Epidermal melanocyte (primary cell): ENCODE data around the gene ZBTB18.
A peak's percentile ranks its signal among the peaks of the same experiment; 100 is the strongest.
"Not testable (repeated sequence)": the region's sequence is repeated elsewhere in the genome, so short reads cannot be mapped to it uniquely, and the experiment has no call there.

Experiments
- DNase-seq: peaks from one replicate; pipeline ENCODE4 v3.0.0; 2011; ENCODE audit warnings: low spot score; ENCODE audit not compliant: insufficient read length

Gene ZBTB18

DNA sequence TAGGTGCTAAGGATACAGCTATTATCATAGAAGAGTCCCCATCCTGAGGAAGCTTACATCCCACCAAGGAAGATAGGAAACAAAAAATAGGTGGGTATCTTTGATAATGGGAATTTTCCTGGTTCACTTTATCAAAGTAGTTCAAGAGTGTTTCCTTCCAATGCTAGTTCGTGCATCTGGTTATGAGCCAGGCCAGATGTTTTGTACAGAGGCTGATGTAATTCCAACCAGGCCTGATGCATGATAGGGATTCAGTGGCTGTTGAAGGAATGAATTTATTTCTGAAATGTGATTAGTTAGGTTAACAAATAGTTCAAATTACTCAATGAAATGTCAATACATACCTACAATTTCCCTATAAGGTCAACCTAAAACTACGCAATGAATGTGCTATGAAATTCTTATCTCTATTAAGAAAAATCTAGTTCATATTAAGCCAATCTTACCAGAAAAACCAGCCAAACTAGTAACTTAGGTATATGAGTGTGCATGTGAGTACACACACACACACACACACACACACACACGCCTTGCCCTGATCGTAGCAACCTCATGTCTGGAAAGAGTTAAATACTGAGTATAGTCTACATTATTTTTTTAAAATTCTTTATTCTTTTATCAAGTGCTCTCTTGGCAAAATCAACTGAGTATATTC is 9.5 kb upstream of the ZBTB18 start:
- DNase-seq: no peak

DNA sequence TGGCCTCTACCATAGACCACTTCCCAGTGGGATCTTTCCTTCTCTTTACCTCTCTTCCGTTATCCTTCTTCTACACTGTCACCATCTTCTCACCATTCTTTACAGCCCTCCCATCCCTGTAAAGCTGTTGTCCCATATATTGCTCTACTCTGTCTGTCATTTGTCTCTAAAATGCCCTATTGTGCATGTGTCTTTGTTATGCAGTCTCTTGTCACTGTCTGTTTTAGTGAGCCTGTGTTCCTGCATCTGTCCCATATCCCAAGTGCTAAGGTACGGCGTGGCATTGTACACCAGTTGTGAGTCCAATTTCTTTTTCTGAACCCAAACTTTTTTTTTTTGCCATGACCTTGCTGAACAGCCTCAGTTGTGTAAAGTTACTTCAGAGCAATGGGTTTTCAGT is 8.8 kb upstream of the ZBTB18 start:
- DNase-seq: no peak

DNA sequence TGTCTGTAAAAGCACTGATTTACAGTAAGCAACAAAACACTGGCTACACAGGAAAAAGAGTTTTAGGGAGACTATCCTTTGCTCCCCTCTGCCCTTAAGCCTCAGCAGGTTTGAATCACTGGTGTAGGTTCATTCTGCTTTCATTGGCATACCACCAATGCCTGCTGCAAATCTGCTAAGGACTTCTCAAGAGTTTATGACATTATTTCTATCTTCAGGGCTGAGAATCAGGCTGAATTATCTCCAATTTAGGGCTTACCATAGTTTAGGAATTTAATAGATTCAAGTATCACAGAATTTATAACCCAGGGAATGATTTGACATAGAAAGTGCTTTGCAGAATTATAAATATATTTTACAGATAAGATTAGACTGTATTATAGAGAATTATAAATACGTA is 6.7 kb upstream of the ZBTB18 start:
- DNase-seq: no peak

DNA sequence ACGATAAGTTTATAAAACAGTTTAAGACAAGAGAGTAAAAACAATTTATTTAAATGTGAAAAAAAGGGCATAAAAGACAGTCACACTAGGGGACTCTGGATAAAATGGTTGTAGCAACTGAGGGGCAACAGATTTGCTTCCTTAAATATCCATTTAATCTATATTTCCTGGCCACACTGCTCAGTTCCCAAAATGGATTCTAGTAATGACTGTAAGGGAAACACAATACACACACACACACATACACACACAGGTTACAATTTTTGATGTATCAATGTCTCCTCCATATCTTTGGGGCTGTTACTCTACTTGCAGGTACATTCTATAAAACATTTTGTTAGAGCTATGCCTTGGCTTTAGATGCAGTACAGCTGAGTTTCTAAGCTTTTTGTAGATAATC is 4.8 kb upstream of the ZBTB18 start:
- DNase-seq: not testable (repeated sequence)

DNA sequence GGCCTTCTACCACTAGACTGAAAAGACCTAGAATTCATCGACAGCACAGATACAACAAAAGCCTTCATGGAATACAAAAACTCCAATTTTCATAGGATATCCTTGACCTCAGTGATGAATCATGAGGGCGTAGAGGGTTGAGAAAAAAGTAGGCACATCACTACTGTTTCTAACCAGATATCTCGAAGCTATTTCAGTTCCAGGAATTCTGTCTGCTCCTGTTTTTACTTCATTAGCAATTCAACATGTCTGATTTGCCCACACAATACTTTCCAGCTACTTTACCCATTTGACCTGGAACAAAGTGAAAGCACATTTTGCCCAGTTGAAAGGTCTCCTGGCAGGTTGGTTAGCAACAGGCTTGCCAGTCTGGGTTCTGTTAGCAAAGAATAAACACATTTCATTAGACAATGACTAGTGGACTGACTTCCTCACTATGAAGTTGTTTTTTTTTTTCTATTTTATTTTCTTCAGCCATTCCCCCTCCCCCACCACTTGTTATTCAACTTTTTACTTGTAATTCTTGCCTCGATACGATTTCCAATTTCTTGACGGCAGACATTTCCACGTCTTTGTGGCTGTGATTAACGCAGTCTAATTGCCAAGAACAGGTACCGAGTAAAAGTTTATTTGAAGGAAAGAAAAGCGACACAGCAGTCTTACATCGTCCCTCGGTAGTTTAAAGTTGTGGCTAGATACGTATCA is 4.0 kb upstream of the ZBTB18 start:
- no peak for DNase-seq

DNA sequence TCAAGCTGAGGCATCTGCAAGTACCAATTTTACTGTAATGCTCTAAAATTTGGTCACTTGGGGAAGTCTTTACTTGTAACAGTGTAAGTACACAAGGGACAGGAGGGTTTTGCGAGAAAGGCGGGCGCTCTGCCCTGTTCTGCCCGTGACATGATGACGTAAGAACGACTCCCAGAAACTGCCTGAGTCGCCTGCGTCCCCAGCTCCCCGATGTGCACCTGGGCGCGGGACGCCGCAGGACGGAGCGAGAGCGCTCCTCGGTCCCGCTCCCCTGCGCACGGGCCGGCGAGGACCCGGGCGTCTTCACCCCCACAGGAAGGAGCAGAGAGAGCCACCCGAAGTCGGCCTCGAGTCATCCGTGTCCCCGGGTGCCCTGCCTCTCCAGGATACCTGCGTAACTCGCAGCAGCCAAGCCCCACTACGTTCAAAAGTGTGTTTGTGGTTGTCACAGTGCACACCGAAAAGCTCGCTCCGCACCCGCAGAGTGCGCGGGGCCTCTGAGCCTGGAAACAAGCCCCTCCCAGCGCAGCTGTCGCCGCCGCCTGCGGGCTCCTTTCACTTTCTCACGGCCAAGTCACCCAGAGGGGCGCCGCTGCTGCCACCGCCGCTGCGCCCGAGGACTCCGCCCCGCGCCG is 3.3 kb upstream of the ZBTB18 start:
- no peak for DNase-seq

DNA sequence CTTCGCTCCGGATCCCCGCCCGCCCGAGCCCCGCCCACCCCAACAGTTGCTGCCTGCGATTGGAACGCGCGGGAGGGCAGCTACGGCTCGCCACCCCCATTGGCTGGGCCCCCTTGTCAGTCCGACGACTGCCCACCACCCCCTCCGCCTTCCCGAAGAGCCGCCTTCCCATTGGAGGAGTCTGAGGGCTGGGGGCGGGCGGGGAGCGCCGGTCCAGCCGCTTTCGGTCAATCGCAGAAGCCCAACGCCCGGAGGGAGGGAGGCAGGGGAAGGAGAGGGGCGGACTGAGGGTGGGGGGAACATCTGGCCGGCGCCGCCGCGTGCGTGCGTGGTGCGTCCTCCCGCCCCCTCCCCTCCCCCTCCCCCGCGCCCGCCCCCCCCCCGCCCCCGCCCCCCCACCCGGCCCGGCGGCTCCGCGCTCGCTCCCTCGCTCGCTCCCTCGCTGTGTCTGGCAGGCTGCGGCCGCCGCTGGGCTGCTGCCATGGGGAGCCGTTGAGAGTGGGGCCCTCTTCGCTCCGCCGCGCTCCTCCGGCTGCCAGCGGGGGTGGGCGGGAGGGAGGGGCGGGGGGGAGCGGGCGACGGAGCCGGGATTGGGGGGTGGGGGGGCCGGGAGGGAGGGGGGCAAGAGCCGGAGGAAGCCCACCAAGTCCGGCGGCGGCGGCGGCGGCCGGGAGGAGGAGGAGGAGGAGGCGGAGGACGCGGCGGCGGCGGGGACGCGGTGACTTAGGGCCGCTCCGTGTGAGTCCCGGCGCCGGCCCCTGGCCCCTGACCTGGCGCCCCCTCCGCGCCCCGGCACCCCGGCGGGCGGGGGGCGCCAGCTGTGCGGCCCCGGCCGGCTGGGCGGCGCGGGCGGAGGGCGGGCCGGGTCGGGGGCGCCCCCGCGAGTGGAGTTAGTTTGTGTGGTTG is 2.6 kb upstream of the ZBTB18 start:
- DNase-seq: peak; percentile 96

DNA sequence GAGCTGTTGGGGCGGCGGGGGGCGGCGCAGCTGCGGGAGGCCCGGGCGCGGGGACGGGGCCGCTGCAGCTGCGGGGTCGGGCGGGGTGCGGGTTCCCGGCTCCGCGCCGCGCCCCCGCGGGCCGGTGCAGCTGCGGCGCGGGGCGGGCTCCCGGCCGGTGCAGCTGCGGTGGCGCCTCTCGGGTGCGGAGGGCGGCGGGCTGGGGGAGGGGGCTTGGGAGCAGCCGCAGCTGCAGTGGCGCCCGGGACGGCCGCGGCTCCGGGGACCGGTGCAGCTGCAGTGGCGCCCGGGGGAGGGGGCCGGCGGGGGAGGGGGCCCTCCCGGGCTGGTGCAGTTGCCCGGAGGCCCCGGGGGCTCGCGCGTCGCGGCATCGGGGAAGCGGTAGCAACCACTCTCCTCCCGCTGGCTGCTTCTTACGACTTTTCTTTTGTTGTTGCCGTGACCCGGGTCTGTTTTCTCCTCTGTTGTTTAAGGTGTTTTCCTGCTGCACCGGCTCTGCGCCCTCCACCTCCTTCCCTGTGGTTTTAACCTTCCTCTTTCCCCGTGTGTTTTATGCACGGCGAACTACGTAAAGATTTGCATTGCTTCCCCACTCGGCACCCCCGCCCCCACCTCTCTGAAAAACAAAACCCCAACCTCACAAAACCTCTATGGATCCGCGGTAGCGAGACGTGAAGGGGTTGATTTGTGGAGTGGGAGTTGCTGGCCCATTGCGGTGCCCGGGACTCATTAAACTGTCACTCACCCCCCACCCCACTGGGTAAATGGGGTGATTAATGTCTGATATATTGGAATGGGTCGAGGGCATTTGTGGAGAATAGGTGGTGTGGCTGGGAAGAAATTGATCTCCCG is 1.7 kb upstream of the ZBTB18 start:
- no peak for DNase-seq

DNA sequence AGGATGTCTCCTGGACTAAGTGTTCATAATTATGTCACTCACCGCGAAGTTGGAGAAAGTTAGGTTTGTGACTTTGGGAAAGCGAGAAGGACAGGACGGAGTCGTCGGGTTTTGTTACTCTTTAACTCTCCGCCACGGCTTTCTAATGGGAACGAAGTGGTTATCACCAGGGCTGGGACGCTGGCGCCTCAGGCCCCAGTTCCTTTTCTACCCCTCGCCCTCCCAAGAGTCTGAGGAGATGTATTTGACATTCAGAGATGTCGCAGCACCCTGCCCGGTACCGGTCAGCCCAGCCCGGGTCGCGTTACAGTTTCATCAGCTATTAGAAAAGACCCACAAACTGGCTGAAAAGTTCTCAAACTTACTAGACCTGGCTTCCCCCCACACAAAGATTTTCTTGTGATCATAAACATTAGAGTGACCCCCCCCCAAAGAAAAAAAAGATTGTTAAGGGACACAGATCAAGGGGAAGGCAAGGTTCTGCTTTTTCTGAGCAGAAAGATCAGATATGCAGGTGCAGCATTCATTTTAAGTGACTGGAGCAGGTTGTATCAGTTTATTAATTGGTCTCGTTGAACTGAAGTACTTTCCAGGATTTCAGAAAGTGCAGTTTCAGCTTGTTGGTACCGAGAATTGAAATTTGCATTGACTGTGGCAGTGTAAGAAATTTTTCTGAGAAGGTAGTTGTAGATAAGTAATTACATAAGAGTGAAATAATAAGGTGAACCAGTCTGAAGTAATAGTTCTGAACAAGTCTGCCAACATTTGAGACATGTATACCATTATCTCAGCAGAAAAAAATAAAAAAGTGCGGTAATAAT is 859 bp upstream of the ZBTB18 start:
- no peak for DNase-seq

DNA sequence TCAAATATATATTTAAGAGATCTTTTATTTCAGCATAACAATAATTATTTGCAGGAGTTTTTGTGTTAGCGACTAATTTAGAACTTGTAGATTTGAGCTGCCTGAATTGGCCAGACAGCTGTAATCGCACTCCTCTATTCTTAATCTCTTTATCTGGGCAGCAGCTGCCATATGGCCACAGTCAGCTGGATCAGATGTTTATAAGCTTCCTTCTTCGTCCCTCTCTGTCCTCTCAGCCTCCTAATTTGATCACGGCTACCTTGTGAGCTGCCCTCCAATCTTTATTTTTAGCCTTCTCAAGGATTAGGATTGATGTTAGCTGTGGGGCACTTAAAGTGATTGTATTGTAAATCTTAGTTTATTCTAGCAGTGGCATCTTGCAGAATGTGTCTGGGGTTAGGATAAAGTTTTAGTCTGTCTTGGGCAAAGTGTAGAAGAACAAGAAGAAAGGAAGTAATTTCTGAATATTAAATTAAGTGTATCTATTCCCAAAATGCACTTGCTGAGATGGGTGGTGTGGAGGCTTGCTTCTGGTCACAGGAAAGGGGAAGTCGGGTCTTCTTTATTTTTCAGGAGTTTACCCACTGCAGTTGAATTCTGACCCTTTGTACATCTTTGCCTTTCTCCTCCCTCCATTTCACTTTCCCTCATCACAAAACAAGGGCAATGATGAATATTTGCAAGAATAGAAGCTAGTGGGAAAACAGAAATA is 1.1 kb downstream of the ZBTB18 start:
- DNase-seq: no peak

DNA sequence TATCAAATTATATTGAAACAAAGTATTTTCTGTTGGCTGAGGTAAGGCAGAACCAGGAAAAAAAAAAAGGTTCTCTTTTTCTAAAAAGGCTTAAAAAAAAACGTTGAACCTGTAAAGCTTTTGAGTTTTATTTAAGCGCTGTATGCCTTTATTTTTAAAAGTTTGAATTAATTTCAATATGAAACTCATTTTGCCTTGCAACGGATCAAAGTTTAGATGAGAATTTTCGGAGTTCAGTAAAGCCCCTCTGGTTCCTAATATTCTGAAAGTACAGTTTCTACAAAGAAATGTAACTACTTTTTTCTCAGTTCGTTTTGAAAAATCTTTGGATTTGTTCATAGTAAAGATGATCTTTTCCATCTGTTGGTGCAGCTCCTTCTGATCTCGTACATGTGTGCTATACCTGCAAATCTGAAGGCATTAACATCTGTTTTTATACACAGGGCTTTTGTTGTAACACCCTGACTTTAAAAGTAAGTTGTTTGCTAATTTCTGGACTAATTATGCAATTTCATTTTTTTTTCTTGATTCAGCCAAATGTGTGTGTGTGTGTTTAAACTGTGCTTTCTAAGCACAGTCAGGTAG is 1.7 kb downstream of the ZBTB18 start:
- no peak for DNase-seq

DNA sequence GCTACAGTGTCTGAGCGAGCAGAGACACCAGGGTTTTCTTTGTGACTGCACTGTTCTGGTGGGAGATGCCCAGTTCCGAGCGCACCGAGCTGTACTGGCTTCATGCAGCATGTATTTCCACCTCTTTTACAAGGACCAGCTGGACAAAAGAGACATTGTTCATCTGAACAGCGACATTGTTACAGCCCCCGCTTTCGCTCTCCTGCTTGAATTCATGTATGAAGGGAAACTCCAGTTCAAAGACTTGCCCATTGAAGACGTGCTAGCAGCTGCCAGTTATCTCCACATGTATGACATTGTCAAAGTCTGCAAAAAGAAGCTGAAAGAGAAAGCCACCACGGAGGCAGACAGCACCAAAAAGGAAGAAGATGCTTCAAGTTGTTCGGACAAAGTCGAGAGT is 2.7 kb downstream of the ZBTB18 start:
- DNase-seq: no peak

DNA sequence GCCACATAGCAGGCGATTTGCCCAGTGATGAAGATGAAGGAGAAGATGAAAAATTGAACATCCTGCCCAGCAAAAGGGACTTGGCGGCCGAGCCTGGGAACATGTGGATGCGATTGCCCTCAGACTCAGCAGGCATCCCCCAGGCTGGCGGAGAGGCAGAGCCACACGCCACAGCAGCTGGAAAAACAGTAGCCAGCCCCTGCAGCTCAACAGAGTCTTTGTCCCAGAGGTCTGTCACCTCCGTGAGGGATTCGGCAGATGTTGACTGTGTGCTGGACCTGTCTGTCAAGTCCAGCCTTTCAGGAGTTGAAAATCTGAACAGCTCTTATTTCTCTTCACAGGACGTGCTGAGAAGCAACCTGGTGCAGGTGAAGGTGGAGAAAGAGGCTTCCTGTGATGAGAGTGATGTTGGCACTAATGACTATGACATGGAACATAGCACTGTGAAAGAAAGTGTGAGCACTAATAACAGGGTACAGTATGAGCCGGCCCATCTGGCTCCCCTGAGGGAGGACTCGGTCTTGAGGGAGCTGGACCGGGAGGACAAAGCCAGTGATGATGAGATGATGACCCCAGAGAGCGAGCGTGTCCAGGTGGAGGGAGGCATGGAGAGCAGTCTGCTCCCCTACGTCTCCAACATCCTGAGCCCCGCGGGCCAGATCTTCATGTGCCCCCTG is 3.3 kb downstream of the ZBTB18 start:
- DNase-seq: no peak

DNA sequence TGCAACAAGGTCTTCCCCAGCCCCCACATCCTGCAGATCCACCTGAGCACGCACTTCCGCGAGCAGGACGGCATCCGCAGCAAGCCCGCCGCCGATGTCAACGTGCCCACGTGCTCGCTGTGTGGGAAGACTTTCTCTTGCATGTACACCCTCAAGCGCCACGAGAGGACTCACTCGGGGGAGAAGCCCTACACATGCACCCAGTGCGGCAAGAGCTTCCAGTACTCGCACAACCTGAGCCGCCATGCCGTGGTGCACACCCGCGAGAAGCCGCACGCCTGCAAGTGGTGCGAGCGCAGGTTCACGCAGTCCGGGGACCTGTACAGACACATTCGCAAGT is 3.8 kb downstream of the ZBTB18 start:
- no peak for DNase-seq

DNA sequence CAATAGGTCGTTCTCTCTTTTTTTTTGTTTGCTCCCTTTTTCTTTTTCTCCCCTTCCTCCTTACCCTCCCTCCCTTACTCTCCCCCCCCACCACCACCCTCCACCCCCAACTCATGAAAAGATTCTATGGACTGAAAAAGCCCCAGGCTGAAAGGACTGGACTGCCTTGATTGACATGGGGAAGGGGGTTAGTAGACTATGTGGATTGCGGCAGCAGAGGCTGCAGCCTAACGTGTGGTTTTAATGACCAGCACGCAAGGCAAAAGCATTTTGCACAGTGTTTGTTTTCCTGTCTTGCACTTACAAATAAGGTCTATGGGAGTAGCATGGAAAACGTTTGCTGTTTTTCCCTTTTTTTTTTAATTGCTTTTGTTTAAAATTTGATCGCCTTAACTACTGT is 5.5 kb downstream of the ZBTB18 start:
- DNase-seq: no peak

DNA sequence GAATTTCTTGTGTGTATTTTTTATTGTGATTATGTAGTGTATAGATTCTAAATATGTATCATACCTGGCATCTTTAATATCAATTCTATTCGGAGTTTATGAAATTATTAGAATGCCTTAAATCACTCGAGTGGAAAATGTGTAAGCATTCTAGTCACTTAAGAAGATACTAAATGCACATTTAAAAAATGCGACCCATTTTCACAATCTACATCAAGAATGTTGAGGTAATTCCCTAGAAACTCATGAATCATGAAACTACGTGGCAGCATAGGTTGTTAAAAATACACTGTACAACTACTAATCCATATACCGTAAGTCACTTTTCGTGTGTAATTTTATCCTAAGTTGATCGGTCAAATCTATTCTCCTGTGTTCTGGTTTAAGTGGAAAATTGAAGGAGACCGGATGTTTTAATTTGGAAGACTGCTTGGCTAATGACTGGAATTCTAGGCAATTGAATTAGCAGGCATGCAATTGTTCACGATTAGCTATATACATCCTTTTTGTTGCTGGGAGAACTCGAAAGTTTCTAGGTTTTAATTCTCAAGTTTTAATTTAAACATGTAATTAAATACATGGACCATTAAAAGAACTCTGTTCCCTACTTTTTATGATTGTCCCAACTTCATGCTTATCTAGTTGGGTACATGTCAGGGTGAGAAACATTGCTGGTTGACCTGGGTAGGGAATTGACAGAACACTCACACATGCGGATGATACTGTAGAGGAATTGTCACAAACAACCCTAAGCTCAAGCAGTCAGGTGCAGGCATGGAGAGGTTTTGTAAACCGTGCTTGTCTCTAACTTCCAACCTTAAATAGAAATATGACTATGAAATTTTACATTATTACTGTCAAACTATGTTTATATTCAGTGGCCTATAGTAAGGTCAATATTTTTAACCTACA is 6.6 kb downstream of the ZBTB18 start:
- DNase-seq: no peak

DNA sequence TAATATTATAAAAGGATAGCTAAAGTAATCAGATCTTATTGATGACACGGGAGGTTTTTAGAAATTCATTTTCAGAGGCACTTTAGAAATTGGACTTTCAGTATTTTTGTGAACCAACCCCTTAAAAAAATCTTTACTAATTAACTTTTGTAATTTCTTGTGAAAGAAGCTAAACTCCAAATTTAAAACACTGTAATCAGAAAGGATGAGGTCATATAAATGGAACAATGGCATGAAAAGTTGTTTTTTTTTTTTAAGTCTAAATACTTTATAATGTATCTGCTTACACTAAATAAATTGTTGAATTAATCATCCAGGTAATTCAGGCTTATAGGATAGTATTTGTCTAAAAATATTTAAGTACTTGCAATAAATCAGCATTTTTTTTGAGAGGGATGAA is 9.0 kb downstream of the ZBTB18 start:
- no peak for DNase-seq

DNA sequence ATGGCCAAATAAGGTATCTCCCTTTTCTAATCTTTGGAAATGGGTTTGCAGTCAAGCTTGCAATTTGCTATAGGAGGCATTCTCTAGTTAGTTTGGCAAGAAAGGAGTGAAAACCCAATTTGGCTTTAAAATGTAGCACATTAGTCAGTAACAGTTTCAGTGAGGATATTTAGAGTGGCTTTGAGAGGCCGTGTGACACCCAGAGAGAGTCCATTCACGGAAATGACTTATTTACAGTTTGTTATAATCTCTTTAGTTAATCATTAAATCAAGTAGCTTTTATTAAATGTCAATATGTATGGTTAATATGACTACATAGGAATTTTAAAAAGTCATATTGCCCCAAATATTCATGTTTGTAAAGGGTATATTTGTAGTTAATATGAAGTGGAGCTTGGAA is 9.6 kb downstream of the ZBTB18 start:
- no peak for DNase-seq
